IMR-90 (cell line): ENCODE measurements around the gene ARHGAP35. TPM values are rescaled to one million over a fixed set of nuclear protein-coding genes. Genes with fewer than 3 reads are reported as not detected.

Source experiments
- ATAC-seq: fragments of 200-7000 bp; cut with Tn5 transposase; 2 replicates; pipeline ENCODE4 v1.9.1; 2020; ENCODE audit warnings: low read depth, mild to moderate bottlenecking, moderate library complexity
- BruUV-seq: library from RNA; stranded (reverse); fragments of 400-500 nt; replicated peaks from 2 replicates; lab custom pipeline; 2021; lab: Mats Ljungman, UMichigan
- CTCF ChIA-PET: fragments of 300-600 bp; formaldehyde crosslinking; extraction: SDS; loops from one replicate; lab custom pipeline; 2021; ENCODE audit warnings: antibody characterized with exemption; lab: Yijun Ruan, JAX
- POLR2A ChIA-PET: fragments of 300-600 bp; sonication (Branson Sonifier 250); formaldehyde crosslinking; loops from one replicate; lab custom pipeline; 2022; ENCODE audit warnings: antibody characterized with exemption; ENCODE audit not compliant: unreplicated experiment; lab: Charles Lee
- DNase-seq: peaks from one replicate; pipeline ENCODE4 v3.0.0; 2013
- H2AFZ ChIP-seq: replicated peaks from 2 replicates; pipeline ENCODE3; 2013; ENCODE audit warnings: low read length, mild to moderate bottlenecking; ENCODE audit not compliant: poor library complexity
- H2AK5ac ChIP-seq: 2 replicates; pipeline ENCODE4 v1.6.1; 2013; ENCODE audit warnings: low read depth, low read length, inconsistent platforms
- H2AK9ac ChIP-seq: replicated peaks from 2 replicates; pipeline ENCODE3; 2013; ENCODE audit warnings: mild to moderate bottlenecking, low read depth, low read length, moderate library complexity; ENCODE audit not compliant: poor library complexity
- H2BK120ac ChIP-seq: 2 replicates; pipeline ENCODE4 v1.6.1; 2013; ENCODE audit warnings: low read depth, low read length, inconsistent platforms
- H2BK15ac ChIP-seq: 3 replicates; pipeline ENCODE4 v1.6.1; 2013; ENCODE audit warnings: low read depth, low read length, inconsistent platforms
- H2BK20ac ChIP-seq: 2 replicates; pipeline ENCODE4 v1.6.1; 2013; ENCODE audit warnings: low read depth, mild to moderate bottlenecking, inconsistent platforms, low read length, moderate library complexity
- H2BK5ac ChIP-seq: 2 replicates; pipeline ENCODE4 v1.6.1; 2013; ENCODE audit warnings: mild to moderate bottlenecking, low read depth, low read length, inconsistent platforms; ENCODE audit not compliant: poor library complexity, severe bottlenecking
- H3K14ac ChIP-seq: replicated peaks from 2 replicates; pipeline ENCODE4 v1.6.1; 2013; ENCODE audit warnings: low read depth, low read length, inconsistent platforms
- H3K18ac ChIP-seq: 2 replicates; pipeline ENCODE4 v1.6.1; 2013; ENCODE audit warnings: low read depth, low read length, control low read depth
- H3K23ac ChIP-seq: 2 replicates; pipeline ENCODE4 v1.6.1; 2013; ENCODE audit warnings: low read depth, low read length, inconsistent platforms
- H3K27ac ChIP-seq: 2 replicates; pipeline ENCODE4 v1.5.1; 2013; ENCODE audit warnings: mild to moderate bottlenecking, control low read depth, low read length; ENCODE audit not compliant: insufficient read depth
- H3K27me3 ChIP-seq: 2 replicates; pipeline ENCODE4 v1.6.1; 2013; ENCODE audit warnings: low read length; ENCODE audit not compliant: control insufficient read depth, insufficient read depth
- H3K36me3 ChIP-seq: 2 replicates; pipeline ENCODE4 v1.6.1; 2013; ENCODE audit warnings: low read length, mixed read lengths; ENCODE audit not compliant: control insufficient read depth, insufficient read depth
- H3K4ac ChIP-seq: 2 replicates; pipeline ENCODE4 v1.6.1; 2013; ENCODE audit warnings: low read depth, low read length, inconsistent platforms
- H3K4me1 ChIP-seq: 2 replicates; pipeline ENCODE4 v1.6.1; 2013; ENCODE audit warnings: low read length, mixed read lengths; ENCODE audit not compliant: control insufficient read depth, insufficient read depth
- H3K4me2 ChIP-seq: 2 replicates; pipeline ENCODE4 v1.6.1; 2013; ENCODE audit warnings: low read depth, mild to moderate bottlenecking, control low read depth, low read length, moderate library complexity
- H3K4me3 ChIP-seq: 2 replicates; pipeline ENCODE4 v1.5.1; 2013; ENCODE audit warnings: low read depth, mild to moderate bottlenecking, control low read depth, low read length, moderate library complexity; ENCODE audit not compliant: insufficient read depth
- H3K56ac ChIP-seq: 2 replicates; pipeline ENCODE4 v1.6.1; 2013; ENCODE audit warnings: low read length, inconsistent platforms; ENCODE audit not compliant: insufficient read depth; ENCODE audit errors: extremely low read depth
- H3K79me1 ChIP-seq, 2 experiments: 2 replicates each; pipeline ENCODE4 v1.6.1; 2013; ENCODE audit warnings: low read length in 2 of 2, inconsistent platforms in 1 of 2, low read depth in 1 of 2
- H3K9ac ChIP-seq: 2 replicates; pipeline ENCODE4 v1.6.1; 2013; ENCODE audit warnings: low read depth, low read length, control low read depth
- H3K9me1 ChIP-seq: 2 replicates; pipeline ENCODE4 v1.6.1; 2013; ENCODE audit warnings: low read length, inconsistent platforms; ENCODE audit not compliant: insufficient read depth
- H3K9me3 ChIP-seq: 2 replicates; pipeline ENCODE4 v1.6.1; 2013; ENCODE audit warnings: low read length; ENCODE audit not compliant: control insufficient read depth, insufficient read depth
- H4K20me1 ChIP-seq: 2 replicates; pipeline ENCODE4 v1.6.1; 2013; ENCODE audit warnings: low read length, inconsistent platforms; ENCODE audit not compliant: insufficient read depth
- H4K5ac ChIP-seq: 2 replicates; pipeline ENCODE4 v1.6.1; 2013; ENCODE audit warnings: mild to moderate bottlenecking, low read depth, low read length, control low read depth
- H4K8ac ChIP-seq, 2 experiments: 2 replicates each; pipeline ENCODE4 v1.6.1; 2013; ENCODE audit warnings: low read depth in 2 of 2, low read length in 2 of 2, control low read depth in 1 of 2, inconsistent platforms in 1 of 2
- H4K91ac ChIP-seq: 2 replicates; pipeline ENCODE4 v1.6.1; 2013; ENCODE audit warnings: low read depth, low read length, inconsistent platforms; ENCODE audit not compliant: insufficient read depth
- CEBPB ChIP-seq: IDR thresholded peaks from 2 replicates; pipeline ENCODE4 v1.6.1; 2012; ENCODE audit warnings: low read depth, low read length, improper control_type of control experiment
- CHD1 ChIP-seq: IDR thresholded peaks from 2 replicates; pipeline ENCODE4 v1.6.1; 2012; ENCODE audit warnings: low read depth, low read length, improper control_type of control experiment
- FOS ChIP-seq: fragments of 150-350 bp; IDR thresholded peaks from 2 replicates; pipeline ENCODE4 v1.6.1; 2016; ENCODE audit warnings: low read depth, low read length
- MAFK ChIP-seq: IDR thresholded peaks from 2 replicates; pipeline ENCODE4 v1.6.1; 2012; ENCODE audit warnings: low read depth, low read length, improper control_type of control experiment
- MAZ ChIP-seq: IDR thresholded peaks from 2 replicates; pipeline ENCODE4 v1.6.1; 2012; ENCODE audit warnings: low read depth, mild to moderate bottlenecking, low read length, improper control_type of control experiment, moderate library complexity, borderline replicate concordance
- MXI1 ChIP-seq: IDR thresholded peaks from 2 replicates; pipeline ENCODE4 v1.6.1; 2012; ENCODE audit warnings: low read depth, mild to moderate bottlenecking, low read length, moderate library complexity, borderline replicate concordance
- NFE2L2 ChIP-seq: fragments of 150-350 bp; IDR thresholded peaks from 2 replicates; pipeline ENCODE4 v1.6.1; 2016; ENCODE audit warnings: low read depth, mild to moderate bottlenecking, low read length
- POLR2A ChIP-seq: IDR thresholded peaks from 2 replicates; pipeline ENCODE4 v1.6.1; 2012; ENCODE audit warnings: mild to moderate bottlenecking, low read depth, low read length
- SMC3 ChIP-seq: fragments of 150-350 bp; IDR thresholded peaks from 2 replicates; pipeline ENCODE4 v1.6.1; 2016; ENCODE audit warnings: low read depth, mild to moderate bottlenecking, antibody characterized with exemption, low read length, moderate library complexity
- WGBS, 2 experiments: methylation state at CpG; one replicate each; pipeline versions ENCODE4 v1.1.5 to v1.1.7; 2013; ENCODE audit warnings: missing lambda C conversion rate in 2 of 2; ENCODE audit not compliant: insufficient read length in 1 of 2; ENCODE audit errors: extremely low coverage in 2 of 2; 5-methylcytosine and 5-hydroxymethylcytosine counted together
- dilution Hi-C: fragments of 300-500 bp; cut with HindIII; formaldehyde crosslinking; loops from one replicate; pipeline ENCODE4 v1.14.3; 2018; ENCODE audit warnings: low sequenced_read_pairs; ENCODE audit not compliant: unreplicated experiment
- in situ Hi-C: fragments of 300-500 bp; cut with MboI; formaldehyde crosslinking; loops from 3 replicates; pipeline ENCODE4 v1.14.3; 2019; ENCODE audit warnings: low sequenced_read_pairs, inconsistent platforms, mixed read lengths
- intact Hi-C: fragments of 100-400 bp; cut with micrococcal nuclease; formaldehyde crosslinking; loops from 2 replicates; pipeline ENCODE4 v1.10.0; 2022
- polyA plus RNA-seq, 3 experiments: library from polyadenylated mRNA; depleted of rRNA; stranded (reverse); fragments of >200 nt; gene quantifications; 2 replicates each; pipeline ENCODE4 v1.2.3, GENCODE V29; 2012; ENCODE audit warnings: low replicate concordance in 1 of 3
- total RNA-seq: library from RNA; depleted of rRNA; stranded (reverse); fragments of >200 nt; gene quantifications from 2 replicates; pipeline ENCODE4 v1.2.3, GENCODE V29; 2012
- TF ChIP-seq, protein P1 (sequence below): fragments of 150-350 bp; IDR thresholded peaks from 2 replicates; pipeline ENCODE4 v1.6.1; 2017; ENCODE audit warnings: mild to moderate bottlenecking, antibody characterized with exemption, low read length, low read depth
- TF ChIP-seq, protein P2 (sequence below): conservative IDR thresholded peaks from 2 replicates; pipeline ENCODE4 v1.5.1; 2012; ENCODE audit warnings: mild to moderate bottlenecking, low read depth, low read length, improper control_type of control experiment

ARHGAP35 gene
- total and polyA plus RNA-seq, 2 of the 4 experiments (the other 2 are of a cell fraction), result 16.4 to 29.0 TPM

DNA sequence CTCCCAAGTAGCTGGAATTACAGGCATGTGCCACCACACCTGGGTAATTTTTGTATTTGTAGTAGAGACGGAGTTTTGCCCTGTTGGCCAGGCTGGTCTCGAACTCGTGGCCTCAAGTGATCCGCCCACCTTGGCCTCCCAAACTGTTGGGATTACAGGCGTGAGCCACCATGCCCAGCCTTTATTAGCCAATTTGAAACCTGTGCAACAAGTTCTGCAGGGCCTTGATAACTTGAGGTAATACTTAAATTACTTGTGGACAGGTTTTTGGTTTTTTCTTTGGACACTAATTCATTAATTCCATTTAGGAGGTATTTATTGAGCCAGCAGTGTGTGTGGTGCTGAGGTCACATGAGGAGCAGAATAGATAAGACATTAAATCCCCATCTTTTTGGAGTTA, 39.5 kb downstream of the ARHGAP35 start:
- H4K20me1 ChIP-seq, result peaks cover 51% of the 10 kb centered on the region
- no peak overlapping the region for H2BK20ac ChIP-seq
- no peak overlapping the region for H2AFZ ChIP-seq
- in situ Hi-C loops, result no loop called here
- H4K8ac ChIP-seq, result no peak overlapping the region
- no peak overlapping the region for H3K27ac ChIP-seq
- TF ChIP-seq POLR2A (no peak), FOS (no peak), CHD1 (no peak), NFE2L2 (no peak), MAZ (no peak), CEBPB (no peak), MAFK (no peak), MXI1 (no peak), SMC3 (no peak)
- TF ChIP-seq, protein P1, sequence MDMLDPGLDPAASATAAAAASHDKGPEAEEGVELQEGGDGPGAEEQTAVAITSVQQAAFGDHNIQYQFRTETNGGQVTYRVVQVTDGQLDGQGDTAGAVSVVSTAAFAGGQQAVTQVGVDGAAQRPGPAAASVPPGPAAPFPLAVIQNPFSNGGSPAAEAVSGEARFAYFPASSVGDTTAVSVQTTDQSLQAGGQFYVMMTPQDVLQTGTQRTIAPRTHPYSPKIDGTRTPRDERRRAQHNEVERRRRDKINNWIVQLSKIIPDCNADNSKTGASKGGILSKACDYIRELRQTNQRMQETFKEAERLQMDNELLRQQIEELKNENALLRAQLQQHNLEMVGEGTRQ, result no peak
- TF ChIP-seq, protein P2, sequence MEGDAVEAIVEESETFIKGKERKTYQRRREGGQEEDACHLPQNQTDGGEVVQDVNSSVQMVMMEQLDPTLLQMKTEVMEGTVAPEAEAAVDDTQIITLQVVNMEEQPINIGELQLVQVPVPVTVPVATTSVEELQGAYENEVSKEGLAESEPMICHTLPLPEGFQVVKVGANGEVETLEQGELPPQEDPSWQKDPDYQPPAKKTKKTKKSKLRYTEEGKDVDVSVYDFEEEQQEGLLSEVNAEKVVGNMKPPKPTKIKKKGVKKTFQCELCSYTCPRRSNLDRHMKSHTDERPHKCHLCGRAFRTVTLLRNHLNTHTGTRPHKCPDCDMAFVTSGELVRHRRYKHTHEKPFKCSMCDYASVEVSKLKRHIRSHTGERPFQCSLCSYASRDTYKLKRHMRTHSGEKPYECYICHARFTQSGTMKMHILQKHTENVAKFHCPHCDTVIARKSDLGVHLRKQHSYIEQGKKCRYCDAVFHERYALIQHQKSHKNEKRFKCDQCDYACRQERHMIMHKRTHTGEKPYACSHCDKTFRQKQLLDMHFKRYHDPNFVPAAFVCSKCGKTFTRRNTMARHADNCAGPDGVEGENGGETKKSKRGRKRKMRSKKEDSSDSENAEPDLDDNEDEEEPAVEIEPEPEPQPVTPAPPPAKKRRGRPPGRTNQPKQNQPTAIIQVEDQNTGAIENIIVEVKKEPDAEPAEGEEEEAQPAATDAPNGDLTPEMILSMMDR, result no peak
- no peak overlapping the region for H2BK15ac ChIP-seq
- H2BK5ac ChIP-seq, result no peak overlapping the region
- no peak overlapping the region for H3K4ac ChIP-seq
- H2BK120ac ChIP-seq, result no peak overlapping the region
- H3K9me3 ChIP-seq, result no peaks in the 10 kb centered on the region
- H3K4me2 ChIP-seq, result no peak overlapping the region
- intact Hi-C loops, result no loop called here
- peaks cover 29% of the 10 kb centered on the region for H3K4me1 ChIP-seq
- H3K9ac ChIP-seq, result no peak overlapping the region
- ATAC-seq, result no peak
- H2AK5ac ChIP-seq, result no peak overlapping the region
- no peak overlapping the region for H3K56ac ChIP-seq
- H4K5ac ChIP-seq, result no peak overlapping the region
- H3K23ac ChIP-seq, result no peak overlapping the region
- ChIA-PET CTCF (no interaction called here), POLR2A (no interaction called here)
- no peak overlapping the region for H3K18ac ChIP-seq
- no peak for DNase-seq
- no peak overlapping the region for H2AK9ac ChIP-seq
- no peak overlapping the region for H3K4me3 ChIP-seq
- no TSS peak for BruUV-seq
- peaks cover 25% of the 10 kb centered on the region for H3K9me1 ChIP-seq
- H4K91ac ChIP-seq, result no peak overlapping the region
- H3K79me1 ChIP-seq, result peaks cover 49 to 87% of the 10 kb centered on the region in 2 experiments
- dilution Hi-C loops, result no loop called here
- WGBS, 2 experiments, result no CpG with 5 or more reads among the region's 5 CpGs
- H3K27me3 ChIP-seq, result no peaks in the 10 kb centered on the region
- H3K36me3 ChIP-seq, result no peaks in the 10 kb centered on the region
- H3K14ac ChIP-seq, result no peak overlapping the region
